ENCODE data around the gene GPR84. TPM values are rescaled to one million over a fixed set of nuclear protein-coding genes. Genes with fewer than 3 reads are reported as not detected.

The GPR84 gene
- total RNA-seq, 1 donor from 2014 or later: not detected

DNA sequence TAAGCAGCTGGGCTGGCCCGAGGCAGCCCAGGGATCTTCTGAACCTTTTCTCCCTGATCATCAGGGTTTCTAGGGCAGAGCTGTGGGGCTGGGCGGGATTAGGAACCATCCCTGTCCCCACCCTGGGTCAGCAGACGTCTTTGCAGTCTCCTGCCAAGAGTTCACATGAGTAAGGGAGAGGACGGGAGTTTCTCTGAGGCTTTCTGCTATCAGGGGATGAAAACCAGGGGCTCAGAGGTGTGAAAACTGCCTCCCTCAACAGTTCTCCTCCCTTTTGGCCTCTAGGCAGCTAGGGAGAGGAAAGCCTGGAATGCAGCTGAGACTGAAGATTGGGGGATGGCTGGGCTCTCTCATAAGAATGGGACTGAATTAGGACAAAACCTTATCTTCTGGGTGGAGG is 12.3 kb upstream of the GPR84 start:
- Mint-ChIP-seq H3K4me3 (peak overlapping the region; percentile 77), H3K36me3 (peaks cover 16% of the 10 kb centered on the region), H3K27ac (peak overlapping the region; percentile 31), H3K4me1 (ENCODE audit: unreplicated experiment) (peaks cover 28% of the 10 kb centered on the region), H3K9me3 (no peaks in the 10 kb centered on the region), H3K27me3 (no peaks in the 10 kb centered on the region)
- TF ChIP-seq, protein P1, sequence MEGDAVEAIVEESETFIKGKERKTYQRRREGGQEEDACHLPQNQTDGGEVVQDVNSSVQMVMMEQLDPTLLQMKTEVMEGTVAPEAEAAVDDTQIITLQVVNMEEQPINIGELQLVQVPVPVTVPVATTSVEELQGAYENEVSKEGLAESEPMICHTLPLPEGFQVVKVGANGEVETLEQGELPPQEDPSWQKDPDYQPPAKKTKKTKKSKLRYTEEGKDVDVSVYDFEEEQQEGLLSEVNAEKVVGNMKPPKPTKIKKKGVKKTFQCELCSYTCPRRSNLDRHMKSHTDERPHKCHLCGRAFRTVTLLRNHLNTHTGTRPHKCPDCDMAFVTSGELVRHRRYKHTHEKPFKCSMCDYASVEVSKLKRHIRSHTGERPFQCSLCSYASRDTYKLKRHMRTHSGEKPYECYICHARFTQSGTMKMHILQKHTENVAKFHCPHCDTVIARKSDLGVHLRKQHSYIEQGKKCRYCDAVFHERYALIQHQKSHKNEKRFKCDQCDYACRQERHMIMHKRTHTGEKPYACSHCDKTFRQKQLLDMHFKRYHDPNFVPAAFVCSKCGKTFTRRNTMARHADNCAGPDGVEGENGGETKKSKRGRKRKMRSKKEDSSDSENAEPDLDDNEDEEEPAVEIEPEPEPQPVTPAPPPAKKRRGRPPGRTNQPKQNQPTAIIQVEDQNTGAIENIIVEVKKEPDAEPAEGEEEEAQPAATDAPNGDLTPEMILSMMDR (conservative IDR thresholded peaks at IDR 0.05): no peak
- no peak for DNase-seq (ENCODE audit: extremely low spot score, unreplicated experiment)

DNA sequence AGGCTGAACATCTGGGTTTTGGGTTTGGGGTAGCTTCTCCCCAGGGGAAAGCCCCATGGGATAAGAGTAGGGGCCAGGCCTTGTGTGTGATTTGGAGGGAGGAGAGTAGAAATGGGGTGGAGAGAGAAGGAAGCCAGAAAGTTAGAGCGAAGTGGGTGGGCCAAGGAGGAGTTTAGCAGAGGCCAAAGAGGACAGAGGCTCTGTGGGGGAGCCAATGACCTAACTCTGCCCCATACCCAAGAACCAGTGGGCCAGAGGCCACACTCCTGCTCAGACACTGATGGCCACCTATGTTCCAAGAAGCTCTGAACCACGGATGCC is 10.9 kb upstream of the GPR84 start:
- peak overlapping the region; percentile 23 for H3K27ac Mint-ChIP-seq
- no peaks in the 10 kb centered on the region for H3K9me3 Mint-ChIP-seq
- TF ChIP-seq, protein P1 (conservative IDR thresholded peaks at IDR 0.05): no peak
- peak overlapping the region; percentile 25 for H3K4me3 Mint-ChIP-seq
- H3K4me1 Mint-ChIP-seq (ENCODE audit: unreplicated experiment): peaks cover 31% of the 10 kb centered on the region
- DNase-seq (ENCODE audit: extremely low spot score, unreplicated experiment): no peak
- H3K36me3 Mint-ChIP-seq: peaks cover 16% of the 10 kb centered on the region
- no peaks in the 10 kb centered on the region for H3K27me3 Mint-ChIP-seq

DNA sequence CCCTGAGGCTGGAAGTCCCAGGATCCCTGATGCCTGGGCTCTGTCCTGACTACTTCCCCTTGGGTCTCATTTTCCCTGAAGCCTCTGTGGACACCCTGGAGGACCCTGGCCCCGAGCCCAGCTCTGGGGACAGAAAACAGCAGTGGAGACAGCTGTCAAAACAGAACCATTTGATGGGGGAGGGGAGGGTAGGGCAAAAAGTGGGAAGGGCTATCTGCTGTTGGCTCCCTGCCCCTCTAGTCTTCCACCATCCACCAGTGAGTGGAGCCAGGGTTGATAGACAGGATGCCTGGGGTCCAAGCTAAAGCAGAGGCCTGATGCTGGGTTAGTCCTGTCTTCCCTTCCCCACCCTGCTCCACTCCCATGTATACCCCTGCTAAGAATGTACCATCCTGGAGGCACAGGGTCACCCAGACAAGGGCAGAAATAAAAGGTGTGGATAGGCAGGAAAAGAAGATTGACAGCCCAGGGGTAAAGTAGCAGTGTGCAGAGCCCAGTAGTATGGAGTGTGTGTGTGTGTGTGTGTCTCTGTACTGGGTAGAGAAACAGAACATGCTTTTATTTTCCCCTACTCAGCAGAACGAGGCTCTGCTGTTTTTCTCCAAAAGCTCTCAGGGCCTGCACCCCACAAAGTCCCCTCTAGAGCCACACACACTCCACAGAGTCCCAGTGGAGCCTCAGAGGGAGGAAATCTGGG is 10.4 kb upstream of the GPR84 start:
- Mint-ChIP-seq H3K9me3 (no peaks in the 10 kb centered on the region), H3K4me1 (ENCODE audit: unreplicated experiment) (peaks cover 28% of the 10 kb centered on the region), H3K36me3 (peaks cover 14% of the 10 kb centered on the region), H3K27ac (peak overlapping the region; percentile 23), H3K27me3 (no peaks in the 10 kb centered on the region), H3K4me3 (peak overlapping the region; percentile 25)
- DNase-seq (ENCODE audit: extremely low spot score, unreplicated experiment): no peak
- TF ChIP-seq, protein P1 (conservative IDR thresholded peaks at IDR 0.05): no peak

DNA sequence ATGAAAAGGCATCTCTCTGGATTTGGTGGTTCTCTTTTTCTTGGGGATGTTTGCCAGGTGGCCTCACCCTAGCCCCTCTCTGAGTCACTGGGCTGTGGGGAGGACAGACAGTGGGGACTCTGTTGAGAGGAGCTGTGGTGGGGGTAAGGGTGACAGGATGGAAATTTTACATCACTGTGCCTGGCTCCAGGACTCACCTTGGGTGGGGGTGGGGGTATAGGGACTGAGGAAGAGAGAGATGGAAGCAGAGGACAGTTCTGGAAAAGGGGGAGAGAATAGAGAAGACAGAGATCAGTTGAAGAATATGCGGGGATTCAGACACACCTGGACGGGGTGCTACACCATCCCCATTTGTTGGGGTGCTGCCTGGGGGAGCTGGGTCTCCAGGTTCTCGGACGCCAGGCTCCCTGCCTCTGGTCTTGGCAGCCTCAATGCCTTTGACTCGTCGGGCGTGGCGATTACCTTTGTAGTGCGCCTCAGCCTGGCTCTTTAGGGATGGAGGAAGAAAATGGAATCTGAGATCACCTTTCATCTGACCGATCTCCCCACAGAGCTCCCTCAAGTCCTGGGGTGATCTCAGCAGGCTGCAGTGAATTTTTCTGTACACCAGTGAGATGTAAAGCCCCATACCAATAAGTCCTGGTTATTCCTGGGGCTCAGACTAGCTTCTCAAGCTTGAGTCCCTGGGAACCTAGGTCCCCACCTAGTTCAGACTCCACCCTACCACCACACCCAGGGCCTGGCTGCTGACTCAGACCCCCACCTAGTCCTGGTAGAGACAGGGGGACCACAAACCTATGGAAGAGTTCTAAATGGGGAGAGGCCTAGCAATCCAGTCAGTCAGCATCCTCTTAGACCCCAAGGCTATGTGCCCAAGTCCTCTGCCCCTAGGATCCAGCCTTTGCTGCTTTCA is 9.6 kb upstream of the GPR84 start:
- Mint-ChIP-seq H3K36me3 (peaks cover 13% of the 10 kb centered on the region), H3K27me3 (peaks cover 2% of the 10 kb centered on the region), H3K4me3 (no peak overlapping the region), H3K9me3 (no peaks in the 10 kb centered on the region), H3K4me1 (ENCODE audit: unreplicated experiment) (peaks cover 31% of the 10 kb centered on the region), H3K27ac (no peak overlapping the region)
- DNase-seq (ENCODE audit: extremely low spot score, unreplicated experiment): no peak
- TF ChIP-seq, protein P1 (conservative IDR thresholded peaks at IDR 0.05): no peak

DNA sequence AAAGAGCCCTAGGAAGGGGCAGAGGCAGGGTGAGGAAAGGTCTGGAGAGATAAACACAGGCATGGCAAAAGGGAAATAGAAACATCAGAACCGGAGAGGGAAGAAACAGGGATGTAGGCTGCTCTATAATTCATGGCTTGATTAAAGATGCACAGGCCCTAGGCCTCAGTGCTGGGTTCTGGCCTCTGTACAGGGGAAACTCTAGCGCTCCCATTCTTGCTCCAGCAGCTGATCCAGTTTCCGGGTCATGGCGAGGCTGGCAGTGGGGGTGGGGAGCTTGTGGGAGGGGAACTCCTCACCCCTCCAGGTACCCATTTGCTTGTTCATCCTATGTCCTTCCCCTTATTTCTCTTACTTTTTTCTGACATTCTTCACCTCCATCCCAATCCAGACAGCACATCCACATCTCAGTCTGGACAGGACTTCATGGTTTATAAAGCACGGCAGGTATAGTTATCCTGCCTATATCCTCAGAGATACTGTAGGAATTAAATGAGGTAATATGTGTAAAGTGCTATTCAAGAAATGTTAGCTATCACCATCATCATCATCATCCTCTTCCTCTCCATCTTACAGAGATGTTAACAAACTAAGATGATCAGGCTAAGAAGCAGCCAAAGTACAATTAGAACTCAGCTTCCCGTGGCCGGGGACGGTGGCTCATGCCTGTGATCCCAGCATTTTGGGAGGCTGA is 8.0 kb upstream of the GPR84 start:
- Mint-ChIP-seq H3K27me3 (peaks cover 5% of the 10 kb centered on the region), H3K9me3 (no peaks in the 10 kb centered on the region), H3K4me1 (ENCODE audit: unreplicated experiment) (peaks cover 41% of the 10 kb centered on the region), H3K4me3 (peak overlapping the region; percentile 66), H3K27ac (peak overlapping the region; percentile 83), H3K36me3 (peaks cover 10% of the 10 kb centered on the region)
- no peak for DNase-seq (ENCODE audit: extremely low spot score, unreplicated experiment)
- TF ChIP-seq, protein P1 (conservative IDR thresholded peaks at IDR 0.05): no peak
